ENCODE data around the gene PBX1. TPM values are rescaled to one million over a fixed set of nuclear protein-coding genes. Genes with fewer than 3 reads are reported as not detected.

The PBX1 gene
- polyA plus RNA-seq, 3 donors: 0.07 TPM; not detected in 2

- H2AFZ ChIP-seq (ENCODE audit: insufficient read depth, low read depth, low read length, poor library complexity, severe bottlenecking): no peak overlapping the region
- no peaks in the 10 kb centered on the region for H3K79me2 ChIP-seq (ENCODE audit: insufficient read depth, low read length)
- no peak overlapping the region for H3K9ac ChIP-seq (ENCODE audit: insufficient read depth, low read length, poor library complexity, severe bottlenecking)
- Mint-ChIP-seq H3K36me3 (no peaks in the 10 kb centered on the region), H3K27ac (no peak overlapping the region), H3K4me3 (peak overlapping the region in 1 of 2 donors; percentile 13), H3K27me3 (ENCODE audit: low read depth in 3 of 3) (peaks cover 4 to 22% (median 17%) of the 10 kb centered on the region in 3 donors), H3K9me3 (no peaks in the 10 kb centered on the region), H3K4me1 (peaks cover 4% of the 10 kb centered on the region)
- H3K9me3 ChIP-seq (replicated peaks in 1 of 2; ENCODE audit: control insufficient read depth in 1 of 2, insufficient read depth in 1 of 2, low read length in 2 of 2): no peaks in the 10 kb centered on the region
- H3K4me3 ChIP-seq (replicated peaks in 1 of 3; ENCODE audit: low read depth in 2 of 3, low read length in 3 of 3): no peak overlapping the region
- no peak overlapping the region for H3K27ac ChIP-seq (ENCODE audit: low read depth in 1 of 2, low read length in 2 of 2)
- H3K36me3 ChIP-seq (replicated peaks in 1 of 2; ENCODE audit: control insufficient read depth in 1 of 2, insufficient read depth in 2 of 2, low read length in 2 of 2): no peaks in the 10 kb centered on the region
- H4K20me1 ChIP-seq (ENCODE audit: insufficient read depth, low read length): no peaks in the 10 kb centered on the region
- TF ChIP-seq, protein P1, sequence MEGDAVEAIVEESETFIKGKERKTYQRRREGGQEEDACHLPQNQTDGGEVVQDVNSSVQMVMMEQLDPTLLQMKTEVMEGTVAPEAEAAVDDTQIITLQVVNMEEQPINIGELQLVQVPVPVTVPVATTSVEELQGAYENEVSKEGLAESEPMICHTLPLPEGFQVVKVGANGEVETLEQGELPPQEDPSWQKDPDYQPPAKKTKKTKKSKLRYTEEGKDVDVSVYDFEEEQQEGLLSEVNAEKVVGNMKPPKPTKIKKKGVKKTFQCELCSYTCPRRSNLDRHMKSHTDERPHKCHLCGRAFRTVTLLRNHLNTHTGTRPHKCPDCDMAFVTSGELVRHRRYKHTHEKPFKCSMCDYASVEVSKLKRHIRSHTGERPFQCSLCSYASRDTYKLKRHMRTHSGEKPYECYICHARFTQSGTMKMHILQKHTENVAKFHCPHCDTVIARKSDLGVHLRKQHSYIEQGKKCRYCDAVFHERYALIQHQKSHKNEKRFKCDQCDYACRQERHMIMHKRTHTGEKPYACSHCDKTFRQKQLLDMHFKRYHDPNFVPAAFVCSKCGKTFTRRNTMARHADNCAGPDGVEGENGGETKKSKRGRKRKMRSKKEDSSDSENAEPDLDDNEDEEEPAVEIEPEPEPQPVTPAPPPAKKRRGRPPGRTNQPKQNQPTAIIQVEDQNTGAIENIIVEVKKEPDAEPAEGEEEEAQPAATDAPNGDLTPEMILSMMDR (IDR thresholded peaks at IDR 0.05): peak; percentile 87
- H3K4me1 ChIP-seq (ENCODE audit: control insufficient read depth in 1 of 2, insufficient read depth in 2 of 2, low read length in 2 of 2): no peaks in the 10 kb centered on the region
- H3K27me3 ChIP-seq (ENCODE audit: control insufficient read depth in 2 of 2, insufficient read depth in 2 of 2, low read length in 2 of 2): no peaks in the 10 kb centered on the region
- no peak overlapping the region for H3K4me2 ChIP-seq (replicated peaks; ENCODE audit: extremely low read depth, low read length, poor library complexity, severe bottlenecking)
- 8% methylated on average over 6 of the region's 10 CpGs for WGBS (ENCODE audit: insufficient coverage)
- DNase-seq: peak; percentile 34 to 65 (median 61)
- intact Hi-C loops (cut with micrococcal nuclease): loop anchor here in 1 of 2 donors (5.0 kb wide), 1 partner anchor 115 kb away; no protein-coding TSS in a partner anchor
These were observed 228.2 kb downstream of the PBX1 start for GRCh38 chr1:164786980-164787833.

DNA sequence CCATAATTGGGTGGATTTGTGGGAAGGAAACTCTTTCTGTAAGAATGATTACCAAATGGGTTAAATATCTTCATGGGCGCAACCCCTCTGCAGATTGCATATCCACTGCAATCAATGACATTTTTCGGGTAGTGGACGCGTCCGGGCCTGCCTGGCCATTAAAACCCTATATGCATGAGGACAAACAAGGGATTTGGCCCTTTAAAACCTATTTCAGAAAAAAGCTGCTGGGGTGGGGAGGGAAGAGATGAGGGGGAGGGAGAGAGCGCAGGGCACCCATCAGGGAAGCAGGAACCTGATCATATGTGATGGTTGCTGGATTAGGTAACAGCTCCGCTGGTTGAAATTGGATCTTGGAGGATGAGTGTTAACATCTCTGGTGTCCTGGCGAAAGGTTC, 228.8 kb downstream of the PBX1 start:
- intact Hi-C loops (cut with micrococcal nuclease): loop anchor here in 1 of 2 donors (5.0 kb wide), 1 partner anchor 116 kb away; no protein-coding TSS in a partner anchor
- no peaks in the 10 kb centered on the region for H3K9me3 Mint-ChIP-seq
- TF ChIP-seq, protein P1 (IDR thresholded peaks at IDR 0.05): no peak
- no peak overlapping the region for H3K4me3 Mint-ChIP-seq
- no peak overlapping the region for H3K27ac ChIP-seq (ENCODE audit: low read depth in 1 of 2, low read length in 2 of 2)
- H3K9me3 ChIP-seq (replicated peaks in 1 of 2; ENCODE audit: control insufficient read depth in 1 of 2, insufficient read depth in 1 of 2, low read length in 2 of 2): no peaks in the 10 kb centered on the region
- H3K9ac ChIP-seq (ENCODE audit: insufficient read depth, low read length, poor library complexity, severe bottlenecking): no peak overlapping the region
- peaks cover 4% of the 10 kb centered on the region for H3K4me1 Mint-ChIP-seq
- no peak overlapping the region for H3K4me3 ChIP-seq (replicated peaks in 1 of 3; ENCODE audit: low read depth in 2 of 3, low read length in 3 of 3)
- no peaks in the 10 kb centered on the region for H3K4me1 ChIP-seq (ENCODE audit: control insufficient read depth in 1 of 2, insufficient read depth in 2 of 2, low read length in 2 of 2)
- WGBS (ENCODE audit: insufficient coverage): 97% methylated on average over 6 of the region's 8 CpGs
- no peak overlapping the region for H2AFZ ChIP-seq (ENCODE audit: insufficient read depth, low read depth, low read length, poor library complexity, severe bottlenecking)
- no peaks in the 10 kb centered on the region for H3K36me3 ChIP-seq (replicated peaks in 1 of 2; ENCODE audit: control insufficient read depth in 1 of 2, insufficient read depth in 2 of 2, low read length in 2 of 2)
- H3K27me3 ChIP-seq (ENCODE audit: control insufficient read depth in 2 of 2, insufficient read depth in 2 of 2, low read length in 2 of 2): no peaks in the 10 kb centered on the region
- no peaks in the 10 kb centered on the region for H3K79me2 ChIP-seq (ENCODE audit: insufficient read depth, low read length)
- H4K20me1 ChIP-seq (ENCODE audit: insufficient read depth, low read length): no peaks in the 10 kb centered on the region
- DNase-seq: no peak
- no peak overlapping the region for H3K4me2 ChIP-seq (replicated peaks; ENCODE audit: extremely low read depth, low read length, poor library complexity, severe bottlenecking)
- H3K27ac Mint-ChIP-seq: no peak overlapping the region
- peaks cover 4 to 22% (median 19%) of the 10 kb centered on the region in 3 donors for H3K27me3 Mint-ChIP-seq (ENCODE audit: low read depth in 3 of 3)
- no peaks in the 10 kb centered on the region for H3K36me3 Mint-ChIP-seq

All from CD14-positive monocyte (primary cell).